HL-60 (cell line): ENCODE measurements around the gene SLC27A2.

ENCODE experiments used
- DNase-seq, 2 experiments: peaks; one replicate each; pipeline ENCODE4 v3.0.0-alpha.2; 2010 to 2020; ENCODE audit warnings: low read depth in 1 of 2, low spot score in 1 of 2
- H3K27ac ChIP-seq: fragments of 250-450 bp; sonication (Bioruptor Pico); replicated peaks from 2 replicates; pipeline ENCODE4 v1.5.1; 2020; ENCODE audit warnings: mild to moderate bottlenecking, moderate library complexity
- H3K27me3 ChIP-seq: fragments of 250-450 bp; sonication (Bioruptor Pico); 2 replicates; pipeline ENCODE4 v1.5.1; 2021; ENCODE audit warnings: mild to moderate bottlenecking, moderate library complexity; ENCODE audit not compliant: insufficient read depth, poor library complexity, severe bottlenecking
- H3K4me3 ChIP-seq: replicated peaks from 2 replicates; pipeline ENCODE4 v1.5.1; 2011; ENCODE audit warnings: mild to moderate bottlenecking, control low read depth, low read length; ENCODE audit not compliant: insufficient read depth
- GABPA ChIP-seq: IDR thresholded peaks from 2 replicates; pipeline ENCODE4 v1.6.1; 2012; ENCODE audit warnings: low read depth
- POLR2AphosphoS5 ChIP-seq: IDR thresholded peaks from 2 replicates; pipeline ENCODE4 v1.6.1; 2012; ENCODE audit warnings: low read depth
- REST ChIP-seq: IDR thresholded peaks from 2 replicates; pipeline ENCODE4 v1.6.1; 2012; ENCODE audit warnings: low read depth; ENCODE audit not compliant: insufficient replicate concordance
- SPI1 ChIP-seq: IDR thresholded peaks from 2 replicates; pipeline ENCODE4 v1.6.1; 2012; ENCODE audit warnings: low read depth, mild to moderate bottlenecking, borderline replicate concordance
- TF ChIP-seq, protein P1 (sequence below): IDR thresholded peaks from one replicate; pipeline ENCODE4 v1.5.1; 2011; ENCODE audit warnings: low read length, control low read depth, inconsistent platforms; ENCODE audit not compliant: insufficient read depth

The SLC27A2 gene

DNA sequence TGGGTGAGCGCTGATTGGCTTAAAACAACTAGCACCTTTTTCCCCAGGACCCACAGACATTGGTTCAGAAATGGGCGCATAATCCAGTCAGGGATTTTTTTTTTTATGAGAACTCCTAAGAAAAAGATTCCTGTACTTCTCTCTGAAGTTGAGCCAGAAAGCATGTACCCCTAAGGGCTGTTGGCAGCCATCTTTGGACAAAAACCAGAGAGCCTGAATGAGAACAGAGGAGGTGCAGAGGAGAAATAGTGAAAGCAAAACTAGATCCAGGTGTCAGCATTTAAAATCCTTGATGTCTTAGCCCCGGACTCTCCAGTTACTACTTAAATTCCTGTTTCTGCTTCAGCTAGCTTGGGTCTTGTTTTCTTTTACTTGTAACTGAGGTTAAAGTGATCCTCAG lies 1.9 kb upstream of the SLC27A2 start:
- H3K4me3 ChIP-seq, result no peak overlapping the region
- H3K27me3 ChIP-seq, result no peaks in the 10 kb centered on the region
- TF ChIP-seq, protein P1, sequence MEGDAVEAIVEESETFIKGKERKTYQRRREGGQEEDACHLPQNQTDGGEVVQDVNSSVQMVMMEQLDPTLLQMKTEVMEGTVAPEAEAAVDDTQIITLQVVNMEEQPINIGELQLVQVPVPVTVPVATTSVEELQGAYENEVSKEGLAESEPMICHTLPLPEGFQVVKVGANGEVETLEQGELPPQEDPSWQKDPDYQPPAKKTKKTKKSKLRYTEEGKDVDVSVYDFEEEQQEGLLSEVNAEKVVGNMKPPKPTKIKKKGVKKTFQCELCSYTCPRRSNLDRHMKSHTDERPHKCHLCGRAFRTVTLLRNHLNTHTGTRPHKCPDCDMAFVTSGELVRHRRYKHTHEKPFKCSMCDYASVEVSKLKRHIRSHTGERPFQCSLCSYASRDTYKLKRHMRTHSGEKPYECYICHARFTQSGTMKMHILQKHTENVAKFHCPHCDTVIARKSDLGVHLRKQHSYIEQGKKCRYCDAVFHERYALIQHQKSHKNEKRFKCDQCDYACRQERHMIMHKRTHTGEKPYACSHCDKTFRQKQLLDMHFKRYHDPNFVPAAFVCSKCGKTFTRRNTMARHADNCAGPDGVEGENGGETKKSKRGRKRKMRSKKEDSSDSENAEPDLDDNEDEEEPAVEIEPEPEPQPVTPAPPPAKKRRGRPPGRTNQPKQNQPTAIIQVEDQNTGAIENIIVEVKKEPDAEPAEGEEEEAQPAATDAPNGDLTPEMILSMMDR, result no peak
- TF ChIP-seq POLR2AphosphoS5 (no peak), REST (no peak), GABPA (no peak), SPI1 (no peak)
- DNase-seq, result no peak
- H3K27ac ChIP-seq, result no peak overlapping the region

GRCh38 chr15:50180582-50180981 lies 1.4 kb upstream of the SLC27A2 start:
- no peak overlapping the region for H3K27ac ChIP-seq
- H3K27me3 ChIP-seq, result no peaks in the 10 kb centered on the region
- H3K4me3 ChIP-seq, result no peak overlapping the region
- no peak for DNase-seq
- TF ChIP-seq, protein P1, result no peak
- TF ChIP-seq SPI1, result no peak
- TF ChIP-seq REST, result no peak
- no peak for TF ChIP-seq POLR2AphosphoS5
- TF ChIP-seq GABPA, result no peak

- no peak for TF ChIP-seq GABPA
- TF ChIP-seq, protein P1, result no peak
- TF ChIP-seq POLR2AphosphoS5, result no peak
- no peak for TF ChIP-seq SPI1
- Histone ChIP-seq H3K27ac (peak overlapping the region; percentile 32; the same call in 1 of the 2 replicates), H3K27me3 (no peaks in the 10 kb centered on the region), H3K4me3 (peak overlapping the region; percentile 88)
- no peak for DNase-seq
These were observed 611 bp upstream of the SLC27A2 start for GRCh38 chr15:50181201-50181968.
